ENCODE data around the gene ZNF883.

DNA sequence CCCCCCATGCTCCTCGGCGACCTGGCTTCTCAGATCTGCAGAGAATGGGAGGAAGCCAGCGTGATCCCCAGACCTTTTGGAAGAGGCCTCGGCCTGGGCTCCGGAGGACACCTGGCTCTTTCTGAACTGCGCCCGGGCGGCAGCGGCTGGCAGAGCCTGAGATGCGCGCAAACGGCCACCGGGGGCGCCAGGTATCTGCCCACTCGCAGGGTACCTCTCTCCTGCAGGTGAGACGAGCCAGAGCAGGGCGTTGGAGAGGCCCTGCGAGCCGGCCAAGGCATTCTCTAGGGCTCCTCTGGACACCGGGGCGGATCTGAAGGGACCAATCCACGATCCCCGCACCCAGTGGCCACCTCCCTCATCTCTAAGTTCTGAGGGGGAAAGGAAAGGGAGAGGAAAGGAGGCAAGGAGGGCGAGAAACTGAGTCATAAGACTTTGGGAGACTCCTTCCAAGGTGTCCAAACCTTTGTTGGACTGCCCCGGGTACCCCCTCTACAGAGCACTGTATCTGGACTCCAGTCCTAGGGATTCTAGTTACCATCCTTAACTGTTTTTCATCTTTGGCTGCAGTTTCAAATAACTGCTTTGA, 66.3 kb downstream of the ZNF883 start:
- TF ChIP-seq, protein P1, sequence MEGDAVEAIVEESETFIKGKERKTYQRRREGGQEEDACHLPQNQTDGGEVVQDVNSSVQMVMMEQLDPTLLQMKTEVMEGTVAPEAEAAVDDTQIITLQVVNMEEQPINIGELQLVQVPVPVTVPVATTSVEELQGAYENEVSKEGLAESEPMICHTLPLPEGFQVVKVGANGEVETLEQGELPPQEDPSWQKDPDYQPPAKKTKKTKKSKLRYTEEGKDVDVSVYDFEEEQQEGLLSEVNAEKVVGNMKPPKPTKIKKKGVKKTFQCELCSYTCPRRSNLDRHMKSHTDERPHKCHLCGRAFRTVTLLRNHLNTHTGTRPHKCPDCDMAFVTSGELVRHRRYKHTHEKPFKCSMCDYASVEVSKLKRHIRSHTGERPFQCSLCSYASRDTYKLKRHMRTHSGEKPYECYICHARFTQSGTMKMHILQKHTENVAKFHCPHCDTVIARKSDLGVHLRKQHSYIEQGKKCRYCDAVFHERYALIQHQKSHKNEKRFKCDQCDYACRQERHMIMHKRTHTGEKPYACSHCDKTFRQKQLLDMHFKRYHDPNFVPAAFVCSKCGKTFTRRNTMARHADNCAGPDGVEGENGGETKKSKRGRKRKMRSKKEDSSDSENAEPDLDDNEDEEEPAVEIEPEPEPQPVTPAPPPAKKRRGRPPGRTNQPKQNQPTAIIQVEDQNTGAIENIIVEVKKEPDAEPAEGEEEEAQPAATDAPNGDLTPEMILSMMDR (IDR thresholded peaks at IDR 0.05), result peak in 1 of 6 experiments; percentile 6
- no peak for TF ChIP-seq POLR2A (IDR thresholded peaks at IDR 0.05)

Measured in Peyer's patch (tissue), 4 donors.